Endothelial cell of umbilical vein (primary cell): ENCODE results near the gene COG5. TPM values are rescaled to one million over a fixed set of nuclear protein-coding genes. Genes with fewer than 3 reads are reported as not detected.

Experiments
- BruUV-seq: library from RNA; stranded (reverse); fragments of 400-500 nt; replicated peaks from 2 replicates; lab custom pipeline; 2021; lab: Mats Ljungman, UMichigan
- CTCF ChIA-PET: fragments of 300-600, 350-600 bp; sonication (Branson Sonifier 250); formaldehyde crosslinking; loops from one replicate; lab custom pipeline; 2021; ENCODE audit warnings: antibody characterized with exemption, inconsistent platforms; lab: Charles Lee
- POLR2A ChIA-PET: fragments of 300-600, 350-600 bp; sonication (Branson Sonifier 250); formaldehyde crosslinking; loops from one replicate; lab custom pipeline; 2021; ENCODE audit warnings: antibody characterized with exemption, inconsistent platforms; lab: Charles Lee
- DNase-seq: peaks from one replicate; pipeline ENCODE4 v3.0.0-alpha.2; 2011; ENCODE audit warnings: low read depth, low spot score
- FAIRE-seq: peaks from 2 replicates; lab custom pipeline; 2011; peaks lifted over from hg19 to GRCh38; lab: Jason Lieb, UNC
- H2AFZ ChIP-seq: 2 replicates; pipeline ENCODE4 v1.6.0; 2012; ENCODE audit warnings: low read depth, low read length, control low read depth, inconsistent platforms
- H3K27ac ChIP-seq: 2 replicates; pipeline ENCODE4 v1.5.1; 2011; ENCODE audit warnings: low read depth, mild to moderate bottlenecking, control low read depth, low read length, moderate library complexity; ENCODE audit not compliant: insufficient read depth
- H3K27me3 ChIP-seq, 2 experiments: 2 replicates each; pipeline versions ENCODE4 v1.6.0 to v1.6.1; 2011; ENCODE audit warnings: low read length in 2 of 2, mixed read lengths in 1 of 2; ENCODE audit not compliant: control insufficient read depth in 2 of 2, insufficient read depth in 2 of 2
- H3K36me3 ChIP-seq, 2 experiments: 2 replicates in 1 of 2; 3 replicates in 1 of 2; pipeline ENCODE4 v1.5.1; 2011; ENCODE audit warnings: low read length in 2 of 2, mild to moderate bottlenecking in 1 of 2, moderate library complexity in 1 of 2; ENCODE audit not compliant: control insufficient read depth in 2 of 2, insufficient read depth in 2 of 2; ENCODE audit errors: extremely low read depth in 1 of 2
- H3K4me1 ChIP-seq: 3 replicates; pipeline ENCODE4 v1.5.1; 2011; ENCODE audit warnings: mild to moderate bottlenecking, low read length; ENCODE audit not compliant: control insufficient read depth, insufficient read depth; ENCODE audit errors: extremely low read depth
- H3K4me2 ChIP-seq: 2 replicates; pipeline ENCODE4 v1.6.1; 2011; ENCODE audit warnings: low read length, control low read depth, mixed read lengths; ENCODE audit not compliant: insufficient read depth
- H3K4me3 ChIP-seq, 3 experiments: fragments of 200-600 bp in 1 of 3; sonication (generic), shearing (Covaris generic) in 1 of 3; replicated peaks in 1 of 3; 2 replicates each; pipeline ENCODE4 v1.5.1; 2011 to 2016; ENCODE audit warnings: control low read depth in 3 of 3, low read length in 3 of 3, mild to moderate bottlenecking in 2 of 3, inconsistent platforms in 1 of 3, low read depth in 1 of 3, moderate library complexity in 1 of 3; ENCODE audit not compliant: insufficient read depth in 1 of 3
- H3K79me2 ChIP-seq: 2 replicates; pipeline ENCODE4 v1.6.0; 2012; ENCODE audit warnings: low read length, inconsistent platforms; ENCODE audit not compliant: control insufficient read depth, insufficient read depth
- H3K9ac ChIP-seq: replicated peaks from 2 replicates; pipeline ENCODE3; 2011; ENCODE audit warnings: low read length, control low read depth; ENCODE audit not compliant: insufficient read depth; ENCODE audit errors: extremely low read depth
- H3K9me1 ChIP-seq: replicated peaks from 3 replicates; pipeline ENCODE4 v1.6.0; 2011; ENCODE audit warnings: mild to moderate bottlenecking, low read length; ENCODE audit not compliant: control insufficient read depth, insufficient read depth; ENCODE audit errors: extremely low read depth
- H3K9me3 ChIP-seq: replicated peaks from 2 replicates; pipeline ENCODE4 v1.5.1; 2012; ENCODE audit warnings: low read length, inconsistent platforms; ENCODE audit not compliant: control insufficient read depth, insufficient read depth
- H4K20me1 ChIP-seq: replicated peaks from 2 replicates; pipeline ENCODE3; 2011; ENCODE audit warnings: mild to moderate bottlenecking, low read length; ENCODE audit not compliant: control insufficient read depth, insufficient read depth; ENCODE audit errors: extremely low read depth
- EZH2 ChIP-seq: IDR thresholded peaks from 2 replicates; pipeline ENCODE4 v1.6.1; 2012; ENCODE audit warnings: borderline replicate concordance, low read depth, mild to moderate bottlenecking, moderate library complexity, low read length, inconsistent platforms; ENCODE audit not compliant: severe bottlenecking
- FOS ChIP-seq: IDR thresholded peaks from 2 replicates; pipeline ENCODE4 v1.6.1; 2011; ENCODE audit warnings: mild to moderate bottlenecking, low read length, moderate library complexity, borderline replicate concordance; ENCODE audit not compliant: insufficient read depth
- GATA2 ChIP-seq: IDR thresholded peaks from 2 replicates; pipeline ENCODE4 v1.7.0; 2011; ENCODE audit warnings: low read depth, mild to moderate bottlenecking, moderate library complexity, mixed read lengths, low read length; ENCODE audit not compliant: insufficient read length, insufficient read depth
- JUN ChIP-seq: IDR thresholded peaks from 2 replicates; pipeline ENCODE4 v1.6.1; 2011; ENCODE audit warnings: borderline replicate concordance, low read depth; ENCODE audit not compliant: insufficient read length, insufficient read depth
- MYC ChIP-seq: IDR thresholded peaks from one replicate; pipeline ENCODE4 v1.6.1; 2011; ENCODE audit warnings: mild to moderate bottlenecking, low read depth, low read length
- POLR2A ChIP-seq: IDR thresholded peaks from 2 replicates; pipeline ENCODE4 v1.6.1; 2012; ENCODE audit warnings: low read depth, mild to moderate bottlenecking, control low read depth, low read length
- POLR2AphosphoS5 ChIP-seq: IDR thresholded peaks from 2 replicates; pipeline ENCODE4 v1.6.1; 2012; ENCODE audit warnings: low read depth, mild to moderate bottlenecking, control low read depth, low read length, moderate library complexity; ENCODE audit not compliant: insufficient read depth
- dilution Hi-C: fragments of 300-500 bp; cut with MboI; formaldehyde crosslinking; loops from one replicate; pipeline ENCODE4 v1.15.0; 2019; ENCODE audit warnings: low sequenced_read_pairs; ENCODE audit not compliant: extremely low pct_ligation_motif_present
- intact Hi-C: fragments of 100-400 bp; cut with micrococcal nuclease; formaldehyde crosslinking; loops from one replicate; pipeline ENCODE4 v1.10.0; 2022
- polyA plus RNA-seq, 4 experiments: library from polyadenylated mRNA; depleted of rRNA in 3 of 4; stranded (reverse) in 3 of 4; unstranded in 1 of 4; fragments of >200 nt; gene quantifications; 2 replicates each; pipeline versions ENCODE4 v1.2.1 to v1.2.3, GENCODE V29; 2011 to 2012; ENCODE audit warnings: missing spikeins in 1 of 4
- total RNA-seq: library from RNA; stranded (reverse); gene quantifications from 2 replicates; pipeline ENCODE4 v1.2.3, GENCODE V29; 2021
- TF ChIP-seq, protein P1 (sequence below), 2 donors: IDR thresholded peaks; 1 replicate in 1 of 2; 2 replicates in 1 of 2; pipeline ENCODE4 v1.5.1; 2011; ENCODE audit warnings: low read length in 2 of 2, mild to moderate bottlenecking in 2 of 2, moderate library complexity in 2 of 2, control low read depth in 1 of 2, inconsistent platforms in 1 of 2, low read depth in 1 of 2; ENCODE audit not compliant: insufficient read depth in 1 of 2; ENCODE audit errors: extremely low read depth in 1 of 2
- TF ChIP-seq, protein P2 (sequence below): IDR thresholded peaks from 2 replicates; pipeline ENCODE4 v1.6.1; 2011; ENCODE audit not compliant: insufficient read depth, insufficient read length

Gene COG5
- total and polyA plus RNA-seq, 2 donors (not counting 3 experiments of a cell fraction or from before 2014, with no cell fraction given), result 18.8 to 45.3 TPM

DNA sequence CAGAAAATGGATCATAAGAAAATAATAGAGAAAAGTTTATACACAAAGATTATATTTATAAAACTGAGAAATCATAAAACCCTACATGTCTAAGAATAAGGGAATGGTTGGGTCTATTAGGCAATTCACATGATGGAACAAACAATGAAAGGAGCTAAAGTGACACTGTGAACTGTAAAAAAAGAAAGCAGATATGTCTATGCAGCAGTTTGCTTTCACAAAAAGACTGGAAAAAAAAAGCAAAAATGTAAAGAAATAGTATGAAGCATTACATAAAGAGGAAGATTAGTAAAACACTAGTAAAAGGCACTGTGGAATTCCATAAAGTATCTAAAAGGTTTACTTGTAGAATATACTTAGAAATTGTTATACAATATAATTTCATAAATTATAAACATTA lies 299.0 kb downstream of the COG5 start:
- no peak overlapping the region for H3K4me3 ChIP-seq
- no peaks in the 10 kb centered on the region for H3K9me3 ChIP-seq
- dilution Hi-C loops, result no loop called here
- H3K4me1 ChIP-seq, result no peaks in the 10 kb centered on the region
- no peak overlapping the region for H2AFZ ChIP-seq
- no peak overlapping the region for H3K27ac ChIP-seq
- no peaks in the 10 kb centered on the region for H4K20me1 ChIP-seq
- H3K27me3 ChIP-seq, result no peaks in the 10 kb centered on the region
- H3K9ac ChIP-seq, result no peak overlapping the region
- no peak overlapping the region for H3K4me2 ChIP-seq
- H3K36me3 ChIP-seq, result no peaks in the 10 kb centered on the region
- TF ChIP-seq GATA2, result no peak
- TF ChIP-seq POLR2AphosphoS5, result no peak
- no peak for TF ChIP-seq FOS
- no peak for TF ChIP-seq MYC
- TF ChIP-seq POLR2A, result no peak
- TF ChIP-seq, protein P1, sequence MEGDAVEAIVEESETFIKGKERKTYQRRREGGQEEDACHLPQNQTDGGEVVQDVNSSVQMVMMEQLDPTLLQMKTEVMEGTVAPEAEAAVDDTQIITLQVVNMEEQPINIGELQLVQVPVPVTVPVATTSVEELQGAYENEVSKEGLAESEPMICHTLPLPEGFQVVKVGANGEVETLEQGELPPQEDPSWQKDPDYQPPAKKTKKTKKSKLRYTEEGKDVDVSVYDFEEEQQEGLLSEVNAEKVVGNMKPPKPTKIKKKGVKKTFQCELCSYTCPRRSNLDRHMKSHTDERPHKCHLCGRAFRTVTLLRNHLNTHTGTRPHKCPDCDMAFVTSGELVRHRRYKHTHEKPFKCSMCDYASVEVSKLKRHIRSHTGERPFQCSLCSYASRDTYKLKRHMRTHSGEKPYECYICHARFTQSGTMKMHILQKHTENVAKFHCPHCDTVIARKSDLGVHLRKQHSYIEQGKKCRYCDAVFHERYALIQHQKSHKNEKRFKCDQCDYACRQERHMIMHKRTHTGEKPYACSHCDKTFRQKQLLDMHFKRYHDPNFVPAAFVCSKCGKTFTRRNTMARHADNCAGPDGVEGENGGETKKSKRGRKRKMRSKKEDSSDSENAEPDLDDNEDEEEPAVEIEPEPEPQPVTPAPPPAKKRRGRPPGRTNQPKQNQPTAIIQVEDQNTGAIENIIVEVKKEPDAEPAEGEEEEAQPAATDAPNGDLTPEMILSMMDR (IDR thresholded peaks at IDR 0.05; ENCODE audit: extremely low read depth in 1 of 2, insufficient read depth in 1 of 2, low read depth in 1 of 2, low read length in 2 of 2), result no peak
- TF ChIP-seq JUN, result no peak
- no peak for TF ChIP-seq EZH2
- TF ChIP-seq, protein P2, sequence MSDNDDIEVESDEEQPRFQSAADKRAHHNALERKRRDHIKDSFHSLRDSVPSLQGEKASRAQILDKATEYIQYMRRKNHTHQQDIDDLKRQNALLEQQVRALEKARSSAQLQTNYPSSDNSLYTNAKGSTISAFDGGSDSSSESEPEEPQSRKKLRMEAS, result no peak
- POLR2A ChIA-PET, result no interaction called here
- BruUV-seq, result no TSS peak
- no peaks in the 10 kb centered on the region for H3K9me1 ChIP-seq
- no peaks in the 10 kb centered on the region for H3K79me2 ChIP-seq
- DNase-seq (no peak), FAIRE-seq (no peak)
- intact Hi-C loops, result no loop called here
- CTCF ChIA-PET, result interaction anchor here (1.6 kb wide), 1 partner anchor 9 kb away, joined by 4 read pairs; no protein-coding TSS in a partner anchor
